GM21786 (cell line): ENCODE results near the gene ZBTB47.

Experiments used
- ATAC-seq: cut with Tn5 transposase; IDR thresholded peaks from one replicate; pipeline ENCODE4 v1.9.1; 2021; ENCODE audit not compliant: unreplicated experiment

ZBTB47 gene

GRCh38 chr3:42684632-42685362 lies 31.3 kb downstream of the ZBTB47 start:
- no peak for ATAC-seq

- ATAC-seq: no peak
Observed at GRCh38 chr3:42685363-42685881, 31.9 kb downstream of the ZBTB47 start, which contains the start of gene KLHL40. TSS of gene KLHL40 (plus strand) at chr3:42685537. CDS start at chr3:42685619, 82 bp downstream.

DNA sequence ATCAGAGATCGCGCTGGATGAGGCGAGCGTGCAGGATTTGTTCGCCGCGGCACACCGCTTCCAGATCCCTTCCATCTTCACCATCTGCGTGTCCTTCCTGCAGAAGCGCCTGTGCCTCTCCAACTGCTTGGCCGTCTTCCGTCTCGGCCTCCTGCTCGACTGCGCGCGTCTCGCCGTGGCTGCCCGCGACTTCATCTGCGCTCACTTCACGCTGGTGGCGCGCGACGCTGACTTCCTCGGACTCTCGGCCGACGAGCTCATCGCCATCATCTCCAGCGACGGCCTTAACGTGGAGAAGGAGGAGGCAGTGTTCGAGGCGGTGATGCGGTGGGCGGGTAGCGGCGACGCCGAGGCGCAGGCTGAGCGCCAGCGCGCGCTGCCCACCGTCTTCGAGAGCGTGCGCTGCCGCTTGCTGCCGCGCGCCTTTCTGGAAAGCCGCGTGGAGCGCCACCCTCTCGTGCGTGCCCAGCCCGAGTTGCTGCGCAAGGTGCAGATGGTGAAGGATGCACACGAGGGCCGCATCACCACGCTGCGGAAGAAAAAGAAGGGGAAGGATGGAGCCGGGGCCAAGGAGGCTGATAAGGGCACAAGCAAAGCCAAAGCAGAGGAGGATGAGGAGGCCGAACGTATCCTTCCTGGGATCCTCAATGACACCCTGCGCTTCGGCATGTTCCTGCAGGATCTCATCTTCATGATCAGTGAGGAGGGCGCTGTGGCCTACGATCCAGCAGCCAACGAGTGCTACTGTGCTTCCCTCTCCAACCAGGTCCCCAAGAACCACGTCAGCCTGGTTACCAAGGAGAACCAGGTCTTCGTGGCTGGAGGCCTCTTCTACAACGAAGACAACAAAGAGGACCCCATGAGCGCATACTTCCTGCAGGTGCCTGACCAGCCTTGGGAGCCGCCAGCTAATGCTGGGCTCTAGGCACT lies 32.7 kb downstream of the ZBTB47 start:
- ATAC-seq: no peak

DNA sequence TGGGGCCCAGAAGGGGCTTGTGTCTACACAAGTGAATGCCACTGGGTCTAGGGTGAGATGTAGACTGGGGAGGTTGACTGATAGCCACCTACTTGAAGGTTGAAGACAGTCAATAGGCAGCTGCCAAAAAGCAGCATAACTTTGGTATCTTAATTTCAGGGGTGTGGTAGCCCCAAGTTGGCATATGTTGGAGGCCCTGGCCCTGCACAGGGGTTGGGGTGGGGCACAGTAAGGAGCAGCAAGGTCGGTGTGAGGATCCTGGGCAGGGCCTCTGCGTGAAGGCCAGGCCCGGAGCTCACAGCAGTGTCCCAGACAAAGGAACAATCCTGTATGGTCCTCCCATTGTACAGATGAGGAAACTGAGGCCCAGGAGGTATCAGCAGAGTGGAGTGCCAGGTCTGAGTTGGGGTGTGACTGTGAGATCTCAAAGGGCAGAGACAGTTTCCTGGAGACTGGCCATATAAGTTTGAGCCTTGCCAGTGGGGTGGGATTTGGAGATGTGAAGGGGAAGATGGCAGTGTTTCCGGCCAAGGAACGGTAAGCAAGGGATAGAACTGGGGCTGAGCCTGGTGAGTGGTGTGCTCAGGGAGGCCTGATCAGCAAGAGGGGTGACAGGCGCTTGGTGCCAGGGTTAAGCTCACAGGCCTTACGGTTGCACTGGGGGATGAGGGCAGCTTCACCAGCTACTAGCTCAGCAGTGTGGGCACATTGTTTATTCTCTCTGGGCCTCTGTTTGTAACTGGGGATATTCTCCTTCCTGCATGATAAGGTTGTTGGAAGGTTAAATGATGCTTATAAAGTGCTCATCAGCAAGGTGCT lies 33.5 kb downstream of the ZBTB47 start:
- ATAC-seq: no peak

GRCh38 chr3:42688016-42688415 lies 34.5 kb downstream of the ZBTB47 start:
- no peak for ATAC-seq

GRCh38 chr3:42688487-42689420 lies 35.3 kb downstream of the ZBTB47 start:
- ATAC-seq: no peak

GRCh38 chr3:42689421-42690014 lies 36.0 kb downstream of the ZBTB47 start:
- no peak for ATAC-seq

GRCh38 chr3:42690191-42690590 lies 36.7 kb downstream of the ZBTB47 start:
- no peak for ATAC-seq

DNA sequence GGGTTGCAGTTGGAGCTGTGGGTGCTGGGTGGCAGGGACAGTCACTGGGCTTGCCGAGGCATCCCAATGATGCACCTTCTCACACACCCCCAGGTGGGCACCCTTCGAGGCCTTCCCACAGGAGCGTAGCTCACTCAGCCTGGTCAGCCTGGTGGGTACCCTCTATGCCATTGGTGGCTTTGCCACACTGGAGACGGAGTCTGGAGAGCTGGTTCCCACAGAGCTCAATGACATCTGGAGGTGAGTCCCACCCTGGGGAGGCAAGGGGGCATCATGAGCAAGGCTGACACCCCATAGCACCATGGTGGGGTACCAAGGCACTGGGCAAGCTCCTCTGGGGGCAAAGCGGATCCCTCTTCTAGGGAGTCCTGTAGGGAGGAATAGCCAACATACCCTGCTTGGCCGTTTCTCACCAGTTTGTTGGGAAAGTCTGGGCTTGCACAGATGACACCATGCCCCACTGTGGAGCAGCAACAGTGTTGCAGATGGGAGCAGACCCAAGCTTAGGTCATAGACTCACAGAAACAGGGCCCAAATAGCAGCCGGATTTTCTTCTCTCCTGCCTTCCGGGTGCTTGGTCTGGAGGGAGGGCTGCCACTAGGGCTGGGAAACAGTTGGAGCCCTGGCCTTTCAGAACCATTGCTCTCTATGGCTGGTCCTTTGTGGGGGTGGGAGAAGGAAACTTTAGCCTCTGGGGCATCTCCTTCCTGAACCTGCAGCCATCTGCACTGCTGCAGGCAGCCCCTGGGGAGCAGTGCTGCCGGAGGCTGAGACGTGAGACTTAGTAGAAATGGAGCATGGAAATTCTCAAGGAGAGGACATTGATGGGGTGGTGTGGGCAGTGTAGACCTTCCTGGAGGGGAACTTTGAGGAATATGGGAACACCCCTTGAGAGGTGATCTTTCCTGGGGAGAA lies 37.5 kb downstream of the ZBTB47 start:
- ATAC-seq: no peak

GRCh38 chr3:42691816-42692666 lies 38.5 kb downstream of the ZBTB47 start:
- no peak for ATAC-seq

DNA sequence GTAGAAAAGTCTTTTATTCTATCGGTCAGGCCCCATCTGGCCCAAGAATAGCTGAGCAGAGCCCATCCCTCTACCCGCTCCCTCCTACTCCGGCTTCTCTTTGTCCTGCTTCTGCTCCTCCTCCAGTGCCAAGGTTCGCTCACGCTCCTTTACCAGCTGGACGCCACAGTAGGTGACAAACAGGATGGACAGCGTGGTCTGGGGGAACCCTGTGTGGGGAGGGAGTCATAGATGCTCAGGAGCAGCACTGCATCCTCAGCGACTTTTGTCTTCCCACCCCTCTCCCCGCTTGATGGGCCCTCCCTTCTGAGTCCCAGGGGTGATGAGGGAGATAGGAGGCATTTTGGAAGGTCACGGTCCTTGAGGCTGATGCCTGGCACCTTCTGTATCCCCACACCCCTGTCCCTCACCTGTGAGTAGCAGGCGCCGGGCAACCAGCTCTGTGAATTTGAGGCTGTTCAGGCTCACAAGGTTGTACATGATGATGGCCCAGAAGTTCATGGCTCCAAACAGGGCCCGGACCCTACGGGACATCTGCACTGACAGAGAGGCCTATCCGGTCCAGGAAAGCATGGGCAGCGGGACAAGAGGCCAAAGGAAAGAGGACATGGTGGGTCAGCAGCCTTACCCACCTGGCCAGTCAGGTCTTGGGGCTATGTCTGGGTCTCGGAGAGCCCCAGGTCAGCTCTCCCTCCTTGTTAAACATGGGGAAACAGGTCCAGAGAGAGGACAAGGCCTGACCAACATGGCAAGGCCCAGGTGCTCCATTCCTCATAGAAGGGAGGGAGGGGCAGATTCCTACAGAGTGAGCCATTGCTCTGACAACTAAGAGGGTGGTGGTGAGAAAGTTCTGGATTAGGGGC lies 39.4 kb downstream of the ZBTB47 start:
- ATAC-seq: no peak

DNA sequence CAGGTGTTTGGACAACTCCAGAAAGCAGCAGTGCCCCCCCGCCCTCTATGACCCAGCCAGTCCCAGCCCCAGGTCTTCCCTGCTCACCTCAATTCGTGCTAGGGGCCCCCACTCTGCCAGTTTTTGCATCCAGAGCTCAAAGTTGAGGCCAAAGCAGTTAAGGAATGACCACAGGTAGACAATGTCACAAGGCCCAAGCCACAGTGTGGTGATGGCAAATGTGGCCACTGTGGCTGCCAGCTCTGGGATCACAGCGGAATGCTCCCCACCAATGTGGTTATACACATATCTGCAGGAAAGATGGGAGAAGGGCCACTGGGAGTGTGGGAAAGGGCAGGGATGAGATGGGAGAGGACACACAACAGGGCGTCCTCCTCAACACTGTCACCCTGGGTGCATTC lies 40.0 kb downstream of the ZBTB47 start:
- ATAC-seq: no peak

DNA sequence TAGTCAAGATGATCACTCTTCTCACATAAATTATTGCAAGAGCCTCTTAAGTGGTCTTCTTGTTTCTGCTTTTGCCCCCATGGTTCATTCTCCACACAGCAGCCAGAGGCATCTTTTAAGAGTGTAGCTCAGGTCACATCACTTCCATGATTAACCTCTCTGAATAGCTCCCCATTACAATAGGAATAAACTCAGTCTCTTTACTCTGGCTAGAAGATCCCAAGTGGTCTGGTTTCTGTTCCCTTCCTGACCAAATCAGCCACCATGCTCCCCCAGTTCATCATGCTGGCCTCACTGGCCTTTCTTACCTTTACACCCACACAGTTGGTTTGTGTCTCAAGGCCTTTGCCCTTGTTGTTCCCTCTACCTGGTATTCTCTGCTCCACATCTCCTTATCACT lies 40.9 kb downstream of the ZBTB47 start:
- ATAC-seq: no peak

DNA sequence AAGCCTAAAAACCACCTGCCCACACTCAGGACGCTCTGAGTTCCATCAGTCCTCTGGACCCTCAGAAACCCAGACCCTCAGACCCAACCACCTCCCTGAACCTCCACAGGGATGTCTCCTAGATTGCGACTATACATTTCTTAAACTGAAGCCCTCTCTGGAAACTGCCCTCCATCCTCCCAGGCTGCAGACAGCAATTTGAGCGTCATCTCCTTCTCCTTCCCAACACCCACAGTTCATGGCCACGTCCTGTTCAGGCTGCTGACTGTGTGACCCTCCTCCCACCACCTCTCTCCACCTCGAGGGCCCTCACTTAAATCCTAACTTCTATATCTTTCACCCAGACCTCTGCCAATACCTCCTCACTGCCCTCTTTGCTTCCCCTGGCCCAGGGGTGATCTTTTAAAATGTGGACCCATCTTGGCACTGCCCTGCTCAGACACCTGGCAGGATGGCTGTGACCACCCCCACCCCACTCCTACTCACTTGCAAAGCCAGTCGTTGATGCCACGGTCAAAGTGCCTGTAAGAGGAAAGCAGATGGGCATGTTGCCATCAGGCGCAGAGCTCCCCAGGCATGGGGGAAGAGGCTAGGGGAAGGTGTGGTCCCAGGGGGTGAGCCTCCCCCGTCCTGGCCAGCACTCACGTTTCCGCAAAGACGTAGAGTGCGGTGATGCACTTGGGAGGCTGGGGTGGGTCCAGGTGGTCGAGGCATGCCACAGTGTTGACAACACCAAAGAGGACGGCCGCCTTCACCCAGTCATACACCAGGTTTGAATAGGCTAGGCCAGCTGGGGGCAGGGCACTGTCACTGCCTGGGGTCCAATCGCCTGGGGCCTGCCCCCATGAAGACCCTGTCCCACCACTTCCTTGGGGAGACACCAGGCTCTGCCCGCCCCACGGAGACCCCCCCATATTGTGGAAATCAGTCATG lies 43.1 kb downstream of the ZBTB47 start:
- ATAC-seq: no peak

- no peak for ATAC-seq
Observed at GRCh38 chr3:42697289-42698051, 44.0 kb downstream of the ZBTB47 start.
